Stimulated activated naive CD8-positive, alpha-beta T cell treated with anti-CD3 and anti-CD28 coated beads, Interleukin-15, Interleukin-2, amounts not matched to agents 100 ng/mL and 50 ng/mL, for 24 hours (primary cell): ENCODE data around the gene BUB1.
"Not testable (repeated sequence)": the region's sequence is repeated elsewhere in the genome, so short reads cannot be mapped to it uniquely, and the experiment has no call there.

Experiments
- H3K27ac Mint-ChIP-seq: one replicate; pipeline ENCODE4 v1.8.0; 2021; ENCODE audit warnings: mild to moderate bottlenecking, mixed read lengths
- H3K27me3 Mint-ChIP-seq: one replicate; pipeline ENCODE4 v1.8.0; 2021; ENCODE audit warnings: mixed read lengths
- H3K36me3 Mint-ChIP-seq: one replicate; pipeline ENCODE4 v1.8.0; 2021; ENCODE audit warnings: low read depth, mixed read lengths
- H3K4me1 Mint-ChIP-seq: one replicate; pipeline ENCODE4 v1.8.0; 2021; ENCODE audit warnings: low read depth, mixed read lengths
- H3K4me3 Mint-ChIP-seq: one replicate; pipeline ENCODE4 v1.8.0; 2021; ENCODE audit warnings: mild to moderate bottlenecking, mixed read lengths
- H3K9me3 Mint-ChIP-seq: one replicate; pipeline ENCODE4 v1.8.0; 2021; ENCODE audit warnings: mixed read lengths

The BUB1 gene

GRCh38 chr2:110608788-110609502, 68.9 kb downstream of the BUB1 start:
- H3K36me3 Mint-ChIP-seq, H3K9me3 Mint-ChIP-seq, H3K27me3 Mint-ChIP-seq, H3K27ac Mint-ChIP-seq, H3K4me1 Mint-ChIP-seq, H3K4me3 Mint-ChIP-seq: not testable (repeated sequence)

- not testable (repeated sequence) for H3K9me3 Mint-ChIP-seq, H3K27me3 Mint-ChIP-seq, H3K27ac Mint-ChIP-seq, H3K4me3 Mint-ChIP-seq, H3K4me1 Mint-ChIP-seq, H3K36me3 Mint-ChIP-seq
Observed at GRCh38 chr2:110605057-110605456, 72.8 kb downstream of the BUB1 start.

- not testable (repeated sequence) for H3K27ac Mint-ChIP-seq, H3K4me3 Mint-ChIP-seq, H3K27me3 Mint-ChIP-seq, H3K4me1 Mint-ChIP-seq, H3K9me3 Mint-ChIP-seq, H3K36me3 Mint-ChIP-seq
Observed at GRCh38 chr2:110603917-110604591, 73.8 kb downstream of the BUB1 start.

DNA sequence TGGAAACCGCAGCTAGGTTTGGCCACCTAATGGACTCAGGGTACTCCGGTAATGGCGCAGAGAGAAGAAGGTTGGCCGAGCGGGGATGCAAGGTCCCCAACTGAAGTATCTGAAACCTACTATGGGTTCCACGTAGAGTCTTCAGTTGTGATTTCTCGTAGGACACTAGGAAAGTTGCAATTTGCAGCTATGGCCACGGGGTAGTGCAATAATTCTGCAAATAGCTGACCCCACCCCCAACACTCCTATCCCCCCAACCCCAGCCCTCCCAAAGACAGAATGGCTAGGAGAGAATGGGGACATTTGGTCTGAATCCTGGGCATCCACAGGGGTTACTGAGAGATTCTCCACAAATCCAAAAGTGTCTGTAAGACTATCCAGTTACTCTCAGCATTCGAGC, 75.7 kb downstream of the BUB1 start:
- H3K4me3 Mint-ChIP-seq, H3K9me3 Mint-ChIP-seq, H3K27me3 Mint-ChIP-seq, H3K4me1 Mint-ChIP-seq, H3K27ac Mint-ChIP-seq, H3K36me3 Mint-ChIP-seq: not testable (repeated sequence)

DNA sequence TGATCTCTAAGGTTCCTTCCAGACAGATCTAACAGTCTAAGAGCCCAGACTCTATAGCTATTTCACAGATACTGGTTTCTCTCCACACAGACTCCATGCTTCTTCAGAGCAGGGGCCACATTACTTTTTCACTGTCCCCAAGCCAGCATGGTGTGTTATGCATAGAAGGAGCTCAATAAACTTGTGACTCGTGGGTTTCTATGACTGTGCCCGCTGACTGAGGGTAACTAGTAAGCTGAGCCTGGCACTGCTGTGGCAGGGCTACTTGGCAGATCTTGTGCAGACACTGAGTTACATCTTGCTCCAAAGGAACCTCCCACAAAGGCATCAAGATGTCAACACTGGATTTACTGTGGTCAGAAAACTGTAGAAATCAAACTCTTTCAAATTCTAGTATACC, 85.9 kb downstream of the BUB1 start:
- H3K27ac Mint-ChIP-seq, H3K36me3 Mint-ChIP-seq, H3K4me1 Mint-ChIP-seq, H3K9me3 Mint-ChIP-seq, H3K4me3 Mint-ChIP-seq, H3K27me3 Mint-ChIP-seq: not testable (repeated sequence)

DNA sequence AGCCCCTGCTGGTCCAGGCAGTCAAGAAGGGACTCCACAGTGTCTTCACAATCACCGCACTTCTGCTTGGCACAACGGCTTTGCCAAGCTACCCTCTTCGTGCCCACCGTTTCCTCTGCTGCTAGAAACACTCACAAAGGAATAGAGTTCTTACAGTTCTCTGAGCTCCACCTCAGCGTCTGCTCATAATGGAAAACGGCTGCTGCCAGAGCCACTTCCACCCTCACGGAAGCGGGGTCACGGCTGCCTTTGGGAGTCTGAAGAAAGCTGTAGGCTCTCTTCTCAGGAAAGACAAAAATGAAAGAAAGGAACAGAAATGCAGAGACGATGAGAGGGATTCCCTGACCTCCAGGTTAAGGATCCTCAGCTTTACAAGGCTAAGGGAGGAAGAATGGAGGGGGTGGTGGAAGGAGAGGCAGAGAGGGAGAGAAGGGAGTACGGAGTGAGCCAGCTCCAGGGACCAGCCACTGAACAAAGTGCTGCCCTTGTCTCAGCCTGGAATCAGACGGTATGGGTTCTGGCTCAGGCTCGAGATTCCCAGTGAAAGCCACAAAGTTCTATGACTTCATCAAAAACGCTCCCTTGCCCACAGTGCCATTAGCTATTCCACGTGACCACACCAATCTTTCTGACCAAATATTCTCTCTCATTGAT, 88.1 kb downstream of the BUB1 start:
- not testable (repeated sequence) for H3K4me1 Mint-ChIP-seq, H3K9me3 Mint-ChIP-seq, H3K27me3 Mint-ChIP-seq, H3K4me3 Mint-ChIP-seq, H3K27ac Mint-ChIP-seq, H3K36me3 Mint-ChIP-seq

DNA sequence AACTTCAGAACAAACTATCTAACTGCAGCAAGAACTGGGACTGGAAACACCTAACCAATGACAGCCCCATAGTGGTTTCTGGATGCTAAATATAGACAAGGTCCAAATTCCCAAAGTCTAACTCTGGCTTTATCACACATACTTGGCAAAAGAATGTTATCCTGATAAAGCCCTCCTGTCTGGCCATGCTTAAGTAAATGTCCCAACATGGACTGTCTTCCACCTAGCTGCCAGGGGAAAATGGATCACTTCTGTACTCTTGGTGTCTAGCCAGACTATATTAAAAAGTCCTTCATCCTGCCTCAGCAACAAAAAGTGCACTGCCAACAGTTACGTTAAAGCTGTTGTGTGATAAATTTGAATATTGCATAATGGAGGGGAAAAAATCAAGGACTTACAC, 89.3 kb downstream of the BUB1 start:
- not testable (repeated sequence) for H3K27me3 Mint-ChIP-seq, H3K27ac Mint-ChIP-seq, H3K9me3 Mint-ChIP-seq, H3K4me3 Mint-ChIP-seq, H3K4me1 Mint-ChIP-seq, H3K36me3 Mint-ChIP-seq
